SU-DHL-6 (cell line): ENCODE measurements around the gene POLR2J.
"Not testable (repeated sequence)": the region's sequence is repeated elsewhere in the genome, so short reads cannot be mapped to it uniquely, and the experiment has no call there.

Experiments used
- EZH2phosphoT487 ChIP-seq: fragments of 200-600 bp; sonication (generic), shearing (Covaris generic); conservative IDR thresholded peaks from 2 replicates; pipeline ENCODE4 v1.6.1; 2018; ENCODE audit warnings: mild to moderate bottlenecking, antibody characterized with exemption, low read length, moderate library complexity, mixed read lengths
- TF ChIP-seq, protein P1 (sequence below): fragments of 200-600 bp; sonication (generic); IDR thresholded peaks from one replicate; pipeline ENCODE4 v1.5.1; 2017; ENCODE audit warnings: antibody characterized with exemption, mild to moderate bottlenecking, low read length, moderate library complexity; ENCODE audit not compliant: insufficient read depth, poor library complexity, severe bottlenecking

DNA sequence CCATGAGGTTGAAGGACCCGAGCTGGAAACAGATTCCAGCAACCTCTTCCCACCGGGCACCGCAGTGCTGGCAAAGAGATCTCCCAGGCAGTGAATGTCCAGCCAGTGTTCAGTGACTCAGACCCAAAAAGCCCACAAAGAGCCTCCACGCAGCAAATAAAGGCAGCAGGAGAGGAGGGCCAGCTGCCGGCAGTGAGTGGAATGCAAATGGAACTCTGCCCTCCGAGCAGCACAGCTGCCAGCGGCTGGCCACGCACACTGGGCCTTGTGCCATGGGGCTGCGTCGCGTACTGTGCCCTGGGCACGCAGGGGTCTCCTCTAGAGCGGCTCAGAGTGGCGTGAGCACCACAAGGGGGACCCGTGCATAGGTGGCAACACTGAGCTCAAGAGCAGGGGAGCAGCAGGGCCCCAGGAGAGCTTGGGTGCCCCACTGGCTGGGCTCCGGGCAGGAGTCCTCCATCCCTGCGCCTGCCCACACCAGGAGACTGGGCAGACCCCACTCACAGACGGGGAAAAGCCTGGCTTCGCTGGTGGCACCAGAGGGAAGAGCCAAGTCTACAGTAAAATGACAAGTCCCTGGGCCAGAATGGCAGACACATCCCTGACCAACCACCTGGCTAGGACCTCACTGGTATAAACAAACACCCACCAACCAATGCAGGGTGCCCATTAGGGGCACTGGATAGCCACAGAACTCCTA lies 3.8 kb downstream of the POLR2J start:
- TF ChIP-seq, protein P1, sequence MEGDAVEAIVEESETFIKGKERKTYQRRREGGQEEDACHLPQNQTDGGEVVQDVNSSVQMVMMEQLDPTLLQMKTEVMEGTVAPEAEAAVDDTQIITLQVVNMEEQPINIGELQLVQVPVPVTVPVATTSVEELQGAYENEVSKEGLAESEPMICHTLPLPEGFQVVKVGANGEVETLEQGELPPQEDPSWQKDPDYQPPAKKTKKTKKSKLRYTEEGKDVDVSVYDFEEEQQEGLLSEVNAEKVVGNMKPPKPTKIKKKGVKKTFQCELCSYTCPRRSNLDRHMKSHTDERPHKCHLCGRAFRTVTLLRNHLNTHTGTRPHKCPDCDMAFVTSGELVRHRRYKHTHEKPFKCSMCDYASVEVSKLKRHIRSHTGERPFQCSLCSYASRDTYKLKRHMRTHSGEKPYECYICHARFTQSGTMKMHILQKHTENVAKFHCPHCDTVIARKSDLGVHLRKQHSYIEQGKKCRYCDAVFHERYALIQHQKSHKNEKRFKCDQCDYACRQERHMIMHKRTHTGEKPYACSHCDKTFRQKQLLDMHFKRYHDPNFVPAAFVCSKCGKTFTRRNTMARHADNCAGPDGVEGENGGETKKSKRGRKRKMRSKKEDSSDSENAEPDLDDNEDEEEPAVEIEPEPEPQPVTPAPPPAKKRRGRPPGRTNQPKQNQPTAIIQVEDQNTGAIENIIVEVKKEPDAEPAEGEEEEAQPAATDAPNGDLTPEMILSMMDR, result not testable (repeated sequence)
- not testable (repeated sequence) for TF ChIP-seq EZH2phosphoT487
